GM12801 (cell line): ENCODE measurements around the gene SULT4A1.

Experiments used
- TF ChIP-seq, protein P1 (sequence below): IDR thresholded peaks from one replicate; pipeline ENCODE4 v1.5.1; 2011; ENCODE audit warnings: control low read depth; ENCODE audit not compliant: insufficient read length; ENCODE audit errors: extremely low read depth

The SULT4A1 gene

GRCh38 chr22:43862074-43862881 is at the start of gene SULT4A1:
TSS of gene SULT4A1 (minus strand) at chr22:43862513. CDS start at chr22:43862382, 131 bp downstream.
- TF ChIP-seq, protein P1, sequence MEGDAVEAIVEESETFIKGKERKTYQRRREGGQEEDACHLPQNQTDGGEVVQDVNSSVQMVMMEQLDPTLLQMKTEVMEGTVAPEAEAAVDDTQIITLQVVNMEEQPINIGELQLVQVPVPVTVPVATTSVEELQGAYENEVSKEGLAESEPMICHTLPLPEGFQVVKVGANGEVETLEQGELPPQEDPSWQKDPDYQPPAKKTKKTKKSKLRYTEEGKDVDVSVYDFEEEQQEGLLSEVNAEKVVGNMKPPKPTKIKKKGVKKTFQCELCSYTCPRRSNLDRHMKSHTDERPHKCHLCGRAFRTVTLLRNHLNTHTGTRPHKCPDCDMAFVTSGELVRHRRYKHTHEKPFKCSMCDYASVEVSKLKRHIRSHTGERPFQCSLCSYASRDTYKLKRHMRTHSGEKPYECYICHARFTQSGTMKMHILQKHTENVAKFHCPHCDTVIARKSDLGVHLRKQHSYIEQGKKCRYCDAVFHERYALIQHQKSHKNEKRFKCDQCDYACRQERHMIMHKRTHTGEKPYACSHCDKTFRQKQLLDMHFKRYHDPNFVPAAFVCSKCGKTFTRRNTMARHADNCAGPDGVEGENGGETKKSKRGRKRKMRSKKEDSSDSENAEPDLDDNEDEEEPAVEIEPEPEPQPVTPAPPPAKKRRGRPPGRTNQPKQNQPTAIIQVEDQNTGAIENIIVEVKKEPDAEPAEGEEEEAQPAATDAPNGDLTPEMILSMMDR = no peak

DNA sequence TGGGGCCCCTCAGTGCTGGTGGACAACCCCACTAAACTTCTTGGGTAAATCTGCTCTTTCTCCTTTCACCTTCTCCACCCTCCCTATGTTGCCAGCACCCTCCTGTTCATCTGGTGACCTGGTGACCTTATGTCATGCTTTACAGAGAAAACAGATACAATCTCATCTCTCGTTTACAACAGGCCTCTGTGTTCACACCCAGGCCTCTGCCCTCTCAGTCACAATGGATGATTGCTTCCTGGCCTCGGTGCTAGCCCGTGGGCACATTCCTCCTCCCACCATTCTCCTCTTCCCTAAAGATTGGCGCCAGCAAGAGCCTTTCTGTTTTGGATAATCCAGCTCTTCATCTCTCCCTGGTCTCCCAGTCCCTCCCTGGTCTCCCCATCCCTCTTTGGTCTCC is 49.0 kb upstream of the SULT4A1 start:
- TF ChIP-seq, protein P1 = no peak

DNA sequence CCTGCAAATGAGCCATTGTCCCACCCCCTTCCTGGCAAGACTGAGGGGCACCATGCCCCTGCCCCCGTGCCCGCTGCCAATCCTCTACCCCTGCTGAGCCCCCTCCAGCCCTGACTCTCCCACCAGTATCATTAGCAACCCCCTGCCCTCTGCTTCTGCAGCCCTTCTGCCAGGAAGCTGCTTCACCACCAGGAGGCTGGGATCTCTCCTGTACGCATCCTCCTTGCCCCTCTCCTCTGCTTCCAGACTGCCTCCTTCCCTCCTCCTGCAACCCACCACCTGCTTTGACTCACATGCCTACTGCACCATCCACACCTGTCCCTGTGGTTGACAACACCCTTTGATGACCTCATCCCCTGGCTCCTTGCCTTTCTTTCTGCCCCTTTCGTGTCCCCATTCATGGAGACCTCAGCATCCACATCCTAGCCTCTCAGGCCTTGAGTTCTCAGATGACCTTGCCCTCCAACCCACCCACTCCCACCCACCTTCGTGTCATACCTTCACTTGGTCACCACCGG is 47.9 kb upstream of the SULT4A1 start:
- TF ChIP-seq, protein P1 = no peak

- TF ChIP-seq, protein P1 = no peak
Observed at GRCh38 chr22:43909708-43910107, 47.4 kb upstream of the SULT4A1 start.

GRCh38 chr22:43905681-43906080 is 43.4 kb upstream of the SULT4A1 start:
- TF ChIP-seq, protein P1 = no peak

DNA sequence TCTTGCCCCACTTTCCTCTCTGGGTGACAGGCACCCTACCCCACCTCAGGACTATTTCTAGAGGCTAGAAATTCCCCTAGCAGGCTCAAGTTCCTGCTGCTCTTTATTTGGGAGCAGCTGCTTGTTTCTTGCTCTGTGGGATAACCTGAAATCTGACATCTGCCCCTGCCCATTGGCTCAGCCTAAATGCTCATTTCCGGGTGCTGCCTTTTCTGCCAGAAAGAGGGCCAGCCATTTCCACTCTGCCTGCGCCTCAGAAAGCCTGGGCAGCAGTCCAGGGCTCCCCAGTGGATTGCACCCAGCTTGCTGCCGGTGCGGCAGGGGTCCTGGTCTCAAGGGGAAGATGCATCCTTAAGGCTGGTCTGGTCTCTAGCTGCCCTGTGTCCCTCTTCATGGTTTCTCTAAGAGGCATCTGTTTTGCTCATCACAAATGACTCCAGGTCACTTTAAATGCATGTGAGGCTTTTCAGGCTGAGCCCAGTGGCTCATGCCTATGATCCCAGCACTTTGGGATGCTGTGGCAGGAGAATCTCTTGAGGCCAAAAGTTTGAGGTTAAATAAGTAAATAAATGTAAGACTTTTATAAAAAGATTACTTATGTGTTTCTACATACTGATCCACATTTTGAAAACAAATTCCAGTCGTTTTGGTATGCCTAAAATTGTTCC is 39.8 kb upstream of the SULT4A1 start:
- TF ChIP-seq, protein P1 = no peak

DNA sequence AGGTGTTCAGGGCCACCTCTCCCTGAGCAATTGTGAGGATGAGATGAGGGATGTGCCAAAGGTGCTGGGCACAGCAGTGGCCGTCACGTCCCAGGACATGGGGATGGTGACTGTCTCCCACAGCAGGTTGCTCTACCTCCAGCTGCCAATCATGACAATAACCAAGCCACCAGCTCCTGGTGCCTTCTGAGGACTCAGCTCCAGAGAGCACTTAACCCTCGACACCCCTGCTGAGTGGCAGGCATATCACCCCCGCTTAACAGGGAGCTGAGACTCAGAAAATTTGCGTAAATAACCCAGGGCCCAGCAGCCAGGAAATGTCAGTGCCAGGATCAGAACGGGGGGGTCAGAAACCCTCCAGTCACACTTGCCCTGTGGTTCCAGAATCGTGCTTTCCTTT is 37.9 kb upstream of the SULT4A1 start:
- TF ChIP-seq, protein P1 = no peak
